Left renal pelvis (tissue), 4 donors: ENCODE results near the gene TSKU. TPM values are rescaled to one million over a fixed set of nuclear protein-coding genes. Genes with fewer than 3 reads are reported as not detected.

Experiments
- DNase-seq, 4 donors: peaks; one replicate each; pipeline ENCODE4 v3.0.0-alpha.2; 2013; ENCODE audit warnings: low read depth in 4 of 4, low spot score in 3 of 4
- polyA plus RNA-seq, 4 donors: library from polyadenylated mRNA; unstranded; fragments of 120-200 nt; gene quantifications; one replicate each; pipeline ENCODE4 v1.2.1, GENCODE V29; 2013; ENCODE audit not compliant: insufficient read length in 4 of 4

Gene TSKU
- polyA plus RNA-seq, result 10 to 100 TPM; 21.5 to 47.8 (median 26.3) TPM

GRCh38 chr11:76783294-76783895, at the start of gene TSKU:
TSS of gene TSKU (plus strand) at chr11:76783356. CDS start at chr11:76795617, 12,261 bp downstream.
- DNase-seq, result no peak

GRCh38 chr11:76733906-76734305, 49.2 kb upstream of the TSKU start:
- peak in 1 of 4 donors; percentile 57 for DNase-seq

- DNase-seq, result no peak
Measured at GRCh38 chr11:76734456-76735420, 48.4 kb upstream of the TSKU start.

- no peak for DNase-seq
Measured at GRCh38 chr11:76735841-76736240, 47.3 kb upstream of the TSKU start.

- DNase-seq, result no peak
Measured at GRCh38 chr11:76736266-76736665, 46.9 kb upstream of the TSKU start.

GRCh38 chr11:76736773-76737495, 46.2 kb upstream of the TSKU start:
- DNase-seq, result no peak

- no peak for DNase-seq
Measured at GRCh38 chr11:76738618-76739240, 44.4 kb upstream of the TSKU start.

- DNase-seq, result no peak
Measured at GRCh38 chr11:76739798-76740197, 43.4 kb upstream of the TSKU start.

GRCh38 chr11:76740772-76741171, 42.4 kb upstream of the TSKU start:
- no peak for DNase-seq

GRCh38 chr11:76742902-76743301, 40.3 kb upstream of the TSKU start:
- no peak for DNase-seq

- no peak for DNase-seq
Measured at GRCh38 chr11:76744186-76745043, 38.7 kb upstream of the TSKU start.

GRCh38 chr11:76745044-76745376, 38.1 kb upstream of the TSKU start:
- no peak for DNase-seq

- no peak for DNase-seq
Measured at GRCh38 chr11:76745561-76746207, 37.5 kb upstream of the TSKU start.

GRCh38 chr11:76747153-76747914, 35.8 kb upstream of the TSKU start:
- DNase-seq, result no peak

GRCh38 chr11:76747915-76748860, 35.0 kb upstream of the TSKU start:
- DNase-seq, result no peak

GRCh38 chr11:76748948-76749347, 34.2 kb upstream of the TSKU start:
- DNase-seq, result no peak

GRCh38 chr11:76750067-76750466, 33.1 kb upstream of the TSKU start:
- DNase-seq, result no peak

- DNase-seq, result no peak
Measured at GRCh38 chr11:76750746-76751145, 32.4 kb upstream of the TSKU start.
